ENCODE data around the gene OVOL1.

DNA sequence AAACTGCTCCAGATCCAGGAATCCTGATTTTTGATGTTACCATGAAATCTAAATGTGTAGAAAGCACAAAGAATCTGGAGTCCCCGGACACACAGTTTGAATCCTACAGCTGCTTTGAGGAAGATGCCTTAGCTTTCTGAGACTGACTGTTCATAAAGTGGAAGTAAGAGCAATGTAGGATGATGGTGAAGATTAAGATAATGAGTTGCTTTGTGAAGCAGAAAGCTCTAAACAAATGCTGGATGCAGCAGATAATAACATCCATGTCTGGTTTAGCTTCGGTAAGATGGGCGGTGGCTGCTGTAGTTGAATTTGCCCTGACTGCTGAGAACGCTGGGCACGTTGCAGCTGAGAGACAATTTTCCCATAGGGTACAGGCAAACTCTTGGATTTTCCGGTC is 20.1 kb downstream of the OVOL1 start:
- TF ChIP-seq ZNF878 (CRISPR knock-in tag; IDR thresholded peaks at IDR 0.05) (no peak), POLR2A (IDR thresholded peaks at IDR 0.05; ENCODE audit: insufficient read depth in 1 of 2, low read depth in 2 of 2, low read length in 2 of 2) (no peak), NFIC (IDR thresholded peaks at IDR 0.05; ENCODE audit: low read length) (no peak), TCF7L2 (IDR thresholded peaks at IDR 0.05; ENCODE audit: low read depth, low read length) (no peak), IRF2 (CRISPR knock-in tag; IDR thresholded peaks at IDR 0.05) (no peak), GABPA (IDR thresholded peaks at IDR 0.05; ENCODE audit: low read depth, low read length) (no peak), GABPA (CRISPR knock-in tag; IDR thresholded peaks at IDR 0.05; ENCODE audit: low read depth) (no peak), ZSCAN30 (CRISPR knock-in tag; IDR thresholded peaks at IDR 0.05) (no peak), PTBP1 (IDR thresholded peaks at IDR 0.05; ENCODE audit: low read depth, low read length, poor library complexity, severe bottlenecking) (no peak), EZH2 (conservative IDR thresholded peaks at IDR 0.05; ENCODE audit: low read depth, low read length) (no peak), EP300 (IDR thresholded peaks at IDR 0.05; ENCODE audit: low read depth in 2 of 2, low read length in 2 of 2) (no peak), EP300 (CRISPR knock-in tag; IDR thresholded peaks at IDR 0.05; ENCODE audit: borderline replicate concordance) (no peak), SALL2 (CRISPR knock-in tag; IDR thresholded peaks at IDR 0.05) (no peak)
- TF ChIP-seq, protein P1, sequence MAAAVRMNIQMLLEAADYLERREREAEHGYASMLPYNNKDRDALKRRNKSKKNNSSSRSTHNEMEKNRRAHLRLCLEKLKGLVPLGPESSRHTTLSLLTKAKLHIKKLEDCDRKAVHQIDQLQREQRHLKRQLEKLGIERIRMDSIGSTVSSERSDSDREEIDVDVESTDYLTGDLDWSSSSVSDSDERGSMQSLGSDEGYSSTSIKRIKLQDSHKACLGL (CRISPR knock-in tag; IDR thresholded peaks at IDR 0.05) = no peak
- TF ChIP-seq, protein P2, sequence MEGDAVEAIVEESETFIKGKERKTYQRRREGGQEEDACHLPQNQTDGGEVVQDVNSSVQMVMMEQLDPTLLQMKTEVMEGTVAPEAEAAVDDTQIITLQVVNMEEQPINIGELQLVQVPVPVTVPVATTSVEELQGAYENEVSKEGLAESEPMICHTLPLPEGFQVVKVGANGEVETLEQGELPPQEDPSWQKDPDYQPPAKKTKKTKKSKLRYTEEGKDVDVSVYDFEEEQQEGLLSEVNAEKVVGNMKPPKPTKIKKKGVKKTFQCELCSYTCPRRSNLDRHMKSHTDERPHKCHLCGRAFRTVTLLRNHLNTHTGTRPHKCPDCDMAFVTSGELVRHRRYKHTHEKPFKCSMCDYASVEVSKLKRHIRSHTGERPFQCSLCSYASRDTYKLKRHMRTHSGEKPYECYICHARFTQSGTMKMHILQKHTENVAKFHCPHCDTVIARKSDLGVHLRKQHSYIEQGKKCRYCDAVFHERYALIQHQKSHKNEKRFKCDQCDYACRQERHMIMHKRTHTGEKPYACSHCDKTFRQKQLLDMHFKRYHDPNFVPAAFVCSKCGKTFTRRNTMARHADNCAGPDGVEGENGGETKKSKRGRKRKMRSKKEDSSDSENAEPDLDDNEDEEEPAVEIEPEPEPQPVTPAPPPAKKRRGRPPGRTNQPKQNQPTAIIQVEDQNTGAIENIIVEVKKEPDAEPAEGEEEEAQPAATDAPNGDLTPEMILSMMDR (CRISPR knock-in tag; IDR thresholded peaks at IDR 0.05) = no peak
- TF ChIP-seq, protein P3, sequence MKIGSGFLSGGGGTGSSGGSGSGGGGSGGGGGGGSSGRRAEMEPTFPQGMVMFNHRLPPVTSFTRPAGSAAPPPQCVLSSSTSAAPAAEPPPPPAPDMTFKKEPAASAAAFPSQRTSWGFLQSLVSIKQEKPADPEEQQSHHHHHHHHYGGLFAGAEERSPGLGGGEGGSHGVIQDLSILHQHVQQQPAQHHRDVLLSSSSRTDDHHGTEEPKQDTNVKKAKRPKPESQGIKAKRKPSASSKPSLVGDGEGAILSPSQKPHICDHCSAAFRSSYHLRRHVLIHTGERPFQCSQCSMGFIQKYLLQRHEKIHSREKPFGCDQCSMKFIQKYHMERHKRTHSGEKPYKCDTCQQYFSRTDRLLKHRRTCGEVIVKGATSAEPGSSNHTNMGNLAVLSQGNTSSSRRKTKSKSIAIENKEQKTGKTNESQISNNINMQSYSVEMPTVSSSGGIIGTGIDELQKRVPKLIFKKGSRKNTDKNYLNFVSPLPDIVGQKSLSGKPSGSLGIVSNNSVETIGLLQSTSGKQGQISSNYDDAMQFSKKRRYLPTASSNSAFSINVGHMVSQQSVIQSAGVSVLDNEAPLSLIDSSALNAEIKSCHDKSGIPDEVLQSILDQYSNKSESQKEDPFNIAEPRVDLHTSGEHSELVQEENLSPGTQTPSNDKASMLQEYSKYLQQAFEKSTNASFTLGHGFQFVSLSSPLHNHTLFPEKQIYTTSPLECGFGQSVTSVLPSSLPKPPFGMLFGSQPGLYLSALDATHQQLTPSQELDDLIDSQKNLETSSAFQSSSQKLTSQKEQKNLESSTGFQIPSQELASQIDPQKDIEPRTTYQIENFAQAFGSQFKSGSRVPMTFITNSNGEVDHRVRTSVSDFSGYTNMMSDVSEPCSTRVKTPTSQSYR (CRISPR knock-in tag; IDR thresholded peaks at IDR 0.05; ENCODE audit: borderline replicate concordance) = no peak

Data from HepG2 (cell line).